Cardiac septum (tissue), 1 donor: ENCODE measurements around the gene IGFL4. TPM values are rescaled to one million over a fixed set of nuclear protein-coding genes. Genes with fewer than 3 reads are reported as not detected.

Experiments used
- DNase-seq: peaks from one replicate; pipeline ENCODE4 v3.0.0-alpha.2; 2020; ENCODE audit warnings: low spot score
- intact Hi-C: fragments of 100-400 bp; cut with DNase I; formaldehyde crosslinking; loops from one replicate; pipeline ENCODE4 v1.14.0; 2022
- total RNA-seq: library from RNA; stranded (reverse); fragmentation: NEBNext Ultra II Directional; extraction: Animal tissue kit (Norgen Biotek cat#: 25700); gene quantifications from one replicate; pipeline ENCODE4 v1.2.1, GENCODE V29; 2021
- donor health status: DM: no; HTN: no; CAD: no.

Gene IGFL4
- total RNA-seq, 1 donor from 2014 or later, result not detected

- no peak for DNase-seq
- intact Hi-C loops, result no loop called here
Observed at GRCh38 chr19:46066471-46066870, 25.7 kb upstream of the IGFL4 start.

GRCh38 chr19:46065486-46066071, 24.8 kb upstream of the IGFL4 start:
- intact Hi-C loops, result no loop called here
- DNase-seq, result no peak

- intact Hi-C loops, result no loop called here
- no peak for DNase-seq
Observed at GRCh38 chr19:46063201-46063600, 22.4 kb upstream of the IGFL4 start.

- no peak for DNase-seq
- intact Hi-C loops, result no loop called here
Observed at GRCh38 chr19:46060012-46060411, 19.2 kb upstream of the IGFL4 start.

GRCh38 chr19:46058778-46059177, 18.0 kb upstream of the IGFL4 start:
- no peak for DNase-seq
- intact Hi-C loops, result no loop called here

- no peak for DNase-seq
- intact Hi-C loops, result no loop called here
Observed at GRCh38 chr19:46056536-46056935, 15.7 kb upstream of the IGFL4 start.

DNA sequence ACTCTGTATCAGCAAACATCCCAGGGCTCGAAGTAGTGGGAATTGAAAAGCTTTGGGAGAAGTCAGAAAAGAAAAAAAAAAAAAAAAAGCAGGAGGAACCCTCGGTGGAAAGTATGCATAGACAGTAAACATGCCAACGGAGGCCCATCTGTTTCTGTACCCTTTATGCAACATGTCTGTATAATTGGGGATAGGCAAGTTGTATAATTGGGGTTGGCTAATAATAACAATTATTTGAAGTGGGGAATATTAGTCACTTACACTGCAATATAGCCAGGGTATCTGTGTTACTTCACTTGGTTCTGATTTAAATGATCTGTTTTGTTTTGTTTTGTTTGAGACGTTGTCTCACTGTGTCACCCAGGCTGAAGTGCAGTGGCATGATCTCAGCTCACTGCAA, 12.1 kb upstream of the IGFL4 start:
- intact Hi-C loops, result no loop called here
- no peak for DNase-seq

DNA sequence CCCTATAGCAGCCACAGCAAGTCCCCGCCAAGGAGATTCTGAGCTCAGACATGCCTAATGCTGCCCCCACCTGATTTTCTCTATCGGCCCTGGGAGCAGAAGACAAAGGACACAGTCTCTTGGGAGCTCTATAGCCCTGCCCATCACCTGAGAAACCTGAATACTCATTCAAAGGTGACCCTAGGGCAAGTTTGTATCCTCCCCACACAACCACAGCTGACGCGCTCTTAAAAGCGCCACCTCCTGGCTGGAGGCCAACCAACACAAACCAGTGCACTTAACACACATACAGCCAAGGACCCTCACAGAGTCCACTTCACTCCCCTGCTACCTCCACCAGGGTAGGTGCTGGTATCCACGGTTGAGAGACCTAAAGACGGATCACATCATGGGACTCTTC, 8.8 kb upstream of the IGFL4 start:
- DNase-seq, result no peak

DNA sequence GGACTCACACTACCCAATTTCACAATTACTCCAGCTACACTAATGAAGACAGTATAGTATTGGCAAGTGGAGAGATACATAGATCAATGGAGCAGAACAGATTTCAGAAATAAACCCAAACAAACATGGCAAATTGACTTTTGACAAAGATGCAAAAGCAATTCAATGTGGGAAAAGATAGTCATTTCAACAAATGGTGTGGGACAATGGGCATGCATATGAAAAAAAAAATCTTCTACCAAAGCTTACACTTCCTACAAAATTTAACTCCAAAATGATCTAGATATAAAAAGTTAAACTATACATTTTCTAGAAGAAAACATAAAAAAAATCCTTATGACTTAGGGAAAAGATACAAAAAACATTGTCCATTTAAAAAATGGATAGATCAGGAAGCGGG, 2.7 kb upstream of the IGFL4 start:
- intact Hi-C loops, result no loop called here
- DNase-seq, result no peak

More for the DNA sequence above, 8.8 kb upstream of the IGFL4 start:
- intact Hi-C loops, result no loop called here

GRCh38 chr19:46042252-46042883, 1.6 kb upstream of the IGFL4 start:
- DNase-seq, result no peak
- intact Hi-C loops, result no loop called here

DNA sequence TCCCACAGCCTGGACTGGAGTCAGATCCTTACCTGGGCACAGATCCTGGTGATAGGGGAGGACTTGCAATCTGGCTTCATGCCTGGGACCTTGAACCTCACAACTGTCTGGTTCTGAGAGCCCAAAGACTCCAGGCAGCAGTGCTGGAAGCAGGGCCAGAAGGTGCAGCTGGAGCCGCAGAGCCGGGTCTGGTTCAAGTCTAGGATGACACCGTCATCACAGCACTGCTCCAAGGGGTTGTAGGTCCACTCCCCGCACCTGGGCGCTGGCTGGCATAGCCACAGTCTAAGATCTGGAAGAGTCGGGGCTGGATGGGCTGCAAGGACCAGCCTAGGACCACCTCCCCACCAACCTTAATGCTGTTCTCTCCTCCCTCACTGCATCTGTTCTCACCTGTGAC, 677 bp downstream of the IGFL4 start:
- intact Hi-C loops, result no loop called here

GRCh38 chr19:46036744-46037128, 4.1 kb downstream of the IGFL4 start:
- no peak for DNase-seq
- intact Hi-C loops, result no loop called here

More for the DNA sequence above, 677 bp downstream of the IGFL4 start:
- no peak for DNase-seq

DNA sequence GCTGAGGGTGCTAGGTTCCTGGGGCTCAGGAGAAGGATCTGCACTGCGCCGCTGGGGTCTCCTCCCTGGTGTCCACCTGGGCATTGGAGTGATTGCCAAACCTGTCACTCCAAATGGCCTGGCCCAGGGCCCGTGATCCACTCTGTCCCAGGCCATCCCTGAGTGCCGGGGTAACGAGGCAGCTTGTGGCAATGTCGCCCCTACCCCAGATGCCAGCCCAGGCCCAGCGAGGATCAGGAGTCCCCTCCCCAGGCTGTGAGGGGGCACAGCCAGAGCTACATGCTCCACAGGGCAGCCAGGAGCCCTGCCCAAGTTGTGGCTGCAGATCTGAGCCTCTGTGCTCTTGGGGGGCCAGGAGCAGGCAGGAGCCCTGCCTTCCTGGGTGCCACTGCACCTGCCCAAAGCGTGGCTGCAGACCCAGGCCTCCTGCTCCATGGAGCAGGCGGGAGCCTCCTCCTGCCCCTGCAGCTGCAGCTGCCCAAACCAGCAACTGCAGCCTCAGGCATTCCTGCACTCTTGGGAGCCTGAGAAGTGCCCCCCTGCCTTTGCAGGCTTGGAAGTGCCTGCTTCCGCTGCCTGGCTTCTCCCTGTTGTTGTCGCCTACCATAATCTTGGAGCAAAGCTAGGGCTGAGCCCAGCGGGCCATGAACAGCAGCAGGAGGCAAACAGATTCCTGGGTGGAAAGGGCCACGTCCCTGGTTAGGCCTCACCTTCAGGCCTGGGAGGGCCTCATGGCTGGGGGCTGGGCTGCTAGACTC, 4.6 kb downstream of the IGFL4 start:
- no peak for DNase-seq
- intact Hi-C loops, result no loop called here

DNA sequence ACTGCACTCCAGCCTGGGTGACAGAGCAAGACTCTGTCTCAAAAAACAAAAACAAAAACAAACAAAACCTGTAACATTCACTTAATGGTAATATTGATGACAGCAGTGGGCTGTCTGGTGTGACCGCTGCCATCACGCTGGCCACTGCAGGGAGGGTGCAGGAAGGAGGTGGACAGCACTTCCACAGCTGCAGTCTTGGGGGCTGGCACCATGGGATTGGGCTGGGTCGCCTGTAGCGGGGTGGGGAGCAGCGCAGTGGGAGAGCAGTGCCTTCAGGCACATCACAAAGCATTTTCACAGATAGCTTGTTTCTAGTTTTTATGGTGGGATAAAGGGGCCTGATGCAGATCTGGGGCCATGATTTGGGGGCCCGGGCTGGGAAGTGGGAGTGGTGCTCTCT, 5.3 kb downstream of the IGFL4 start:
- DNase-seq, result no peak
- intact Hi-C loops, result no loop called here

- intact Hi-C loops, result loop anchor here (5.0 kb wide), 1 partner anchor 154 kb away; no protein-coding TSS in a partner anchor
- DNase-seq, result no peak
Observed at GRCh38 chr19:46033401-46033800, 7.4 kb downstream of the IGFL4 start.

- DNase-seq, result no peak
- intact Hi-C loops, result loop anchor here (5.0 kb wide), 1 partner anchor 155 kb away; no protein-coding TSS in a partner anchor
Observed at GRCh38 chr19:46032597-46033025, 8.2 kb downstream of the IGFL4 start.

- intact Hi-C loops, result loop anchor here (5.0 kb wide), 1 partner anchor 155 kb away; no protein-coding TSS in a partner anchor
- DNase-seq, result no peak
Observed at GRCh38 chr19:46031781-46032596, 8.8 kb downstream of the IGFL4 start.

- intact Hi-C loops, result loop anchor here (5.0 kb wide), 1 partner anchor 156 kb away; no protein-coding TSS in a partner anchor
- DNase-seq, result no peak
Observed at GRCh38 chr19:46030812-46031550, 9.8 kb downstream of the IGFL4 start.

DNA sequence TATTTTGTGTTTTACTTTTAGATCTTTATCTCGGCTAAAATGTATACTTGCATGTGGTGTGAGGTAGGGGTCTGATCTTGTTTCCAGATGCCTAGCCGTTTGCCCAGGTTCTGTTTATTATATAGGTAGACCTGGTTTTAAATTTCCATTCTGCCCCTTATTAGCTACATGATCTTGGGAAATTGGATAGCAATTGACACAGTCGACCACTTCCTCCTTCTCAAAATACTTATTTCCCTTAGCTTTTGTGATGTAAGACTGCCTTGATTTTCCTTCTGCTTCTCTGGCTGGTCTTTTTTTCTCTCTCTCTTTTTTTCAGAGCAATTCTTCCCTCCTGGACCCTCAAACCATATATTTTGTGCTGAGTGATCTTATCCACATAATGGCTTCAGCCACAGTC, 15.0 kb downstream of the IGFL4 start:
- intact Hi-C loops, result no loop called here
- no peak for DNase-seq
